ENCODE data around the gene ITSN1. TPM values are rescaled to one million over a fixed set of nuclear protein-coding genes. Genes with fewer than 3 reads are reported as not detected.

The ITSN1 gene
- total RNA-seq, 1 experiment from 2014 or later = 88.5 TPM

DNA sequence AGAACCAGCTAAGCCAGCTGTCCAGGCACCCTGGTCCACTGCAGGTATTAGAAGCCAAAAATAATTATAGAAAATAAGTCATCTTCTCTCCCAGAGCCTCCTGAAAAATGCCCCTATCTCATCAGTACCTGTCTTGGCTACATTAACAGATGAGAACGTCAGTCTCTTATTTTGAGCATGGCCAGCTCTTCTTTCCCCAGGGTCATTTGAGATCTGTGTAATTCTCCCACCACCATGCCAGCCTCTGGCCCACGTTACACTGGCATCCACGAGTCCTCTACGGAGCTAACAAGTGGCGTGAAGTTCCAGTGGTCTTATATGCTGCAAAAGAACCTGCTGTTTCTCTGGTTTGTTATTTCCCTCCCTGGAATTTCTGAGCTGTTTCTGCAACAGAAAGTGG lies 155.3 kb downstream of the ITSN1 start:
- Histone ChIP-seq H3K4me1 (peaks cover 4% of the 10 kb centered on the region), H3K27me3 (replicated peaks; ENCODE audit: control insufficient read depth, insufficient read depth, low read length) (no peaks in the 10 kb centered on the region), H3K9me3 (no peaks in the 10 kb centered on the region), H3K4me3 (ENCODE audit: low read depth, low read length) (no peak overlapping the region), H3K36me3 (ENCODE audit: control insufficient read depth, insufficient read depth, low read length) (no peaks in the 10 kb centered on the region; the same call in 1 of the 2 replicates)
- Mint-ChIP-seq H3K27ac (ENCODE audit: unreplicated experiment) (no peak overlapping the region), H3K4me1 (ENCODE audit: low read depth, unreplicated experiment) (peaks cover 6% of the 10 kb centered on the region), H3K4me3 (ENCODE audit: unreplicated experiment) (no peak overlapping the region), H3K9me3 (ENCODE audit: unreplicated experiment) (no peaks in the 10 kb centered on the region), H3K36me3 (ENCODE audit: insufficient read depth, unreplicated experiment) (peaks cover 70% of the 10 kb centered on the region), H3K27me3 (ENCODE audit: insufficient read depth, unreplicated experiment) (no peaks in the 10 kb centered on the region)
- TF ChIP-seq, protein P1, sequence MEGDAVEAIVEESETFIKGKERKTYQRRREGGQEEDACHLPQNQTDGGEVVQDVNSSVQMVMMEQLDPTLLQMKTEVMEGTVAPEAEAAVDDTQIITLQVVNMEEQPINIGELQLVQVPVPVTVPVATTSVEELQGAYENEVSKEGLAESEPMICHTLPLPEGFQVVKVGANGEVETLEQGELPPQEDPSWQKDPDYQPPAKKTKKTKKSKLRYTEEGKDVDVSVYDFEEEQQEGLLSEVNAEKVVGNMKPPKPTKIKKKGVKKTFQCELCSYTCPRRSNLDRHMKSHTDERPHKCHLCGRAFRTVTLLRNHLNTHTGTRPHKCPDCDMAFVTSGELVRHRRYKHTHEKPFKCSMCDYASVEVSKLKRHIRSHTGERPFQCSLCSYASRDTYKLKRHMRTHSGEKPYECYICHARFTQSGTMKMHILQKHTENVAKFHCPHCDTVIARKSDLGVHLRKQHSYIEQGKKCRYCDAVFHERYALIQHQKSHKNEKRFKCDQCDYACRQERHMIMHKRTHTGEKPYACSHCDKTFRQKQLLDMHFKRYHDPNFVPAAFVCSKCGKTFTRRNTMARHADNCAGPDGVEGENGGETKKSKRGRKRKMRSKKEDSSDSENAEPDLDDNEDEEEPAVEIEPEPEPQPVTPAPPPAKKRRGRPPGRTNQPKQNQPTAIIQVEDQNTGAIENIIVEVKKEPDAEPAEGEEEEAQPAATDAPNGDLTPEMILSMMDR (IDR thresholded peaks at IDR 0.05; ENCODE audit: insufficient read depth in 1 of 2, low read depth in 1 of 2, low read length in 1 of 2, severe bottlenecking in 1 of 2, unreplicated experiment in 1 of 2) = no peak
- DNase-seq = no peak
- intact Hi-C loops (cut with micrococcal nuclease; ENCODE audit: unreplicated experiment) = no loop called here
- CTCF ChIA-PET = no interaction called here
- BruUV-seq (replicated peaks) = no TSS peak
- POLR2A ChIA-PET = no interaction called here

DNA sequence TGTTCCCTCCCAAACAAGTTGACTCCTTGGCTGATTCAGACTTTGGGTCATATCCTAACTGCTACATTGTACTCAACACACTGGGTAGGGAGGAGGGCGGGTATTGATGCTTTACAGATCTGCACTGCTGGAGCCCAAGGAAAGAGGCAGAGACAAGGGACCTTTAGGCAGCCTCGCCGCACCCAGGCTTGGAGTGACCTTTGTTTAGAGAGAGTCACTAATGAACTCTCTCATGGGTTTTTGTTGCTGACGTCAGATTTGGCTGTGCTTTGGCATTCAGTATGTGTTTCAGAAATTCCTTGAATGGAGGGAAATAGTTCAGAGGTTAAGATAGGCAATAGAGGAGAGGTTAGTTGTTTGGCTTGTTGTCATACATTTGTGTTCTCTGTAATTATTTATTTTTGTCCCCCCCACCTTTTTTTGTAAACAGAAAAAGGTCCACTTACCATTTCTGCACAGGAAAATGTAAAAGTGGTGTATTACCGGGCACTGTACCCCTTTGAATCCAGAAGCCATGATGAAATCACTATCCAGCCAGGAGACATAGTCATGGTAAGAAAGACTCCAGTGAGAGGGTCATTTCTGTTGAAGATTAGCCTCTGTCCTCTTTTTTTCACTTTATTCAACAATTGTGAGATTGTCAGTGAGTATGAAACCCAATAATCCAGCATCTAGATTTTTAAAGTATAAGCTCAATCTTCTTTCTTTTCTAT lies 157.2 kb downstream of the ITSN1 start:
- Mint-ChIP-seq H3K4me1 (ENCODE audit: low read depth, unreplicated experiment) (peaks cover 12% of the 10 kb centered on the region), H3K36me3 (ENCODE audit: insufficient read depth, unreplicated experiment) (peaks cover 52% of the 10 kb centered on the region), H3K9me3 (ENCODE audit: unreplicated experiment) (no peaks in the 10 kb centered on the region), H3K27me3 (ENCODE audit: insufficient read depth, unreplicated experiment) (no peaks in the 10 kb centered on the region), H3K4me3 (ENCODE audit: unreplicated experiment) (no peak overlapping the region), H3K27ac (ENCODE audit: unreplicated experiment) (no peak overlapping the region)
- H3K36me3 ChIP-seq (ENCODE audit: control insufficient read depth, insufficient read depth, low read length) = no peaks in the 10 kb centered on the region
- no peak for DNase-seq
- ChIA-PET POLR2A (no interaction called here), CTCF (no interaction called here)
- intact Hi-C loops (cut with micrococcal nuclease; ENCODE audit: unreplicated experiment) = no loop called here
- BruUV-seq (replicated peaks) = no TSS peak
- peaks cover 4% of the 10 kb centered on the region for H3K4me1 ChIP-seq
- H3K4me3 ChIP-seq (ENCODE audit: low read depth, low read length) = no peak overlapping the region
- H3K9me3 ChIP-seq = no peaks in the 10 kb centered on the region
- no peaks in the 10 kb centered on the region for H3K27me3 ChIP-seq (replicated peaks; ENCODE audit: control insufficient read depth, insufficient read depth, low read length)
- TF ChIP-seq, protein P1 (IDR thresholded peaks at IDR 0.05; ENCODE audit: insufficient read depth in 1 of 2, low read depth in 1 of 2, low read length in 1 of 2, severe bottlenecking in 1 of 2, unreplicated experiment in 1 of 2) = no peak

DNA sequence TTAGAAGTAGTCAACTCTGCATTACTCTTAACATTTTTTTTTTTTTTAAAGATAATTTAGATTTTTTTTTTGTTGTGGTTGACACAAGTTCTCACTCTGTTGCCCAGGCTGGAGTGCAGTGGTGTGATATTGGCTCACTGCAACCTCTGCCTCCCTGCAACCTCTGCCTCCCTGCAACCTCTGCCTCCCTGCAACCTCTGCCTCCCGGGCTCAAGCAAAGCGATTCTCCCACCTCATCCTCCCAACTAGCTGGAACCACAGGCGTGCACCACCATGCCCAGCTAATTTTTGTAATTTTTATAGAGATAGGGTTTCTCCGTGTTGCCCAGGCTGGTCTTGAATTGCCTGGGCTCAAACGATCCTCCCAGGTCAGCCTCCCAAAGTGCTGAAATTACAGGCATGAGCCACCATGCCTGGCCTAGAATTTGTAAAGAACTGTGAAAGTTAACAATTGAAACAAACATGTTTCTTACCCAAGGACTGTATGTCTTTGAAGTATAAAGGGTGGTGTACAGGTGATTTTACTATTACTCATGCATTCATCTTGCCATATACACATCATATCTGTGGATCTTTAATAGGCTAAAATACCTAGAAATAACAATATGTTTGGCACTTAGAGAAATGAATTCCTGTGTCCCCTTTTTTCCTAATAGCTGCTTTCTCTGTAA lies 158.6 kb downstream of the ITSN1 start:
- Mint-ChIP-seq H3K27me3 (ENCODE audit: insufficient read depth, unreplicated experiment) (no peaks in the 10 kb centered on the region), H3K36me3 (ENCODE audit: insufficient read depth, unreplicated experiment) (peaks cover 49% of the 10 kb centered on the region), H3K27ac (ENCODE audit: unreplicated experiment) (no peak overlapping the region), H3K9me3 (ENCODE audit: unreplicated experiment) (no peaks in the 10 kb centered on the region), H3K4me3 (ENCODE audit: unreplicated experiment) (no peak overlapping the region), H3K4me1 (ENCODE audit: low read depth, unreplicated experiment) (peaks cover 12% of the 10 kb centered on the region)
- POLR2A ChIA-PET = interaction anchor here (0.5 kb wide), 1 partner anchor 257 kb away, joined by 3 read pairs; no protein-coding TSS in a partner anchor
- H3K9me3 ChIP-seq = no peaks in the 10 kb centered on the region
- DNase-seq = no peak
- no TSS peak for BruUV-seq (replicated peaks)
- peaks cover 4% of the 10 kb centered on the region for H3K4me1 ChIP-seq
- no peak overlapping the region for H3K4me3 ChIP-seq (ENCODE audit: low read depth, low read length)
- intact Hi-C loops (cut with micrococcal nuclease; ENCODE audit: unreplicated experiment) = no loop called here
- no peaks in the 10 kb centered on the region for H3K27me3 ChIP-seq (replicated peaks; ENCODE audit: control insufficient read depth, insufficient read depth, low read length)
- TF ChIP-seq, protein P1 (IDR thresholded peaks at IDR 0.05; ENCODE audit: insufficient read depth in 1 of 2, low read depth in 1 of 2, low read length in 1 of 2, severe bottlenecking in 1 of 2, unreplicated experiment in 1 of 2) = no peak
- CTCF ChIA-PET = interaction anchor here (1.0 kb wide), 1 partner anchor 212 kb away, joined by 3 read pairs; the partner anchor contains the start of gene DONSON
- H3K36me3 ChIP-seq (ENCODE audit: control insufficient read depth, insufficient read depth, low read length) = no peaks in the 10 kb centered on the region

All from Caco-2 (cell line).